SK-N-SH treated with all-trans-retinoic acid at 6 μM for 48 hours (cell line): ENCODE measurements around the gene MAP2K4.

Experiments used
- ATAC-seq: fragments of 200-7000 bp; cut with Tn5 transposase; 3 replicates; pipeline ENCODE4 v1.9.1; 2020; ENCODE audit warnings: mild to moderate bottlenecking, moderate library complexity
- ARNTL ChIP-seq: fragments of 450-650 bp; formaldehyde crosslinking; IDR thresholded peaks from 2 replicates; pipeline ENCODE4 v1.5.0; 2020; ENCODE audit warnings: low read depth, mild to moderate bottlenecking, moderate library complexity, borderline replicate concordance
- BACH2 ChIP-seq: fragments of 250-450 bp; sonication (Bioruptor Pico); IDR thresholded peaks from 2 replicates; pipeline ENCODE4 v1.9.0; 2021; ENCODE audit warnings: mild to moderate bottlenecking, borderline replicate concordance
- CREB5 ChIP-seq: fragments of 250-450 bp; sonication (Bioruptor Pico); IDR thresholded peaks from 2 replicates; pipeline ENCODE4 v1.5.1; 2020; ENCODE audit warnings: low read depth, mild to moderate bottlenecking, moderate library complexity
- CSDC2 ChIP-seq: fragments of 250-450 bp; sonication (Bioruptor Pico); IDR thresholded peaks from 2 replicates; pipeline ENCODE4 v1.5.0; 2020; ENCODE audit warnings: mild to moderate bottlenecking, moderate library complexity
- CSRNP3 ChIP-seq: fragments of 250-450 bp; sonication (Bioruptor Pico); IDR thresholded peaks from 2 replicates; pipeline ENCODE4 v1.5.1; 2021; ENCODE audit warnings: mild to moderate bottlenecking, moderate library complexity
- ESRRG ChIP-seq: fragments of 250-450 bp; sonication (Bioruptor Pico); IDR thresholded peaks from 2 replicates; pipeline ENCODE4 v1.6.1; 2021; ENCODE audit warnings: mild to moderate bottlenecking
- ISL1 ChIP-seq: fragments of 250-450 bp; sonication (Bioruptor Pico); IDR thresholded peaks from 2 replicates; pipeline ENCODE4 v2.1.2; 2022; ENCODE audit warnings: mild to moderate bottlenecking, moderate library complexity
- OSR1 ChIP-seq: fragments of 250-450 bp; sonication (Bioruptor Pico); IDR thresholded peaks from 2 replicates; pipeline ENCODE4 v1.8.0; 2022; ENCODE audit warnings: moderate library complexity, mild to moderate bottlenecking, inconsistent platforms
- PATZ1 ChIP-seq: fragments of 250-450 bp; sonication (Bioruptor Pico); IDR thresholded peaks from 2 replicates; pipeline ENCODE4 v1.8.0; 2020; ENCODE audit warnings: mild to moderate bottlenecking, moderate library complexity, borderline replicate concordance
- POU6F1 ChIP-seq: fragments of 250-450 bp; sonication (Bioruptor Pico); IDR thresholded peaks from 2 replicates; pipeline ENCODE4 v1.8.0; 2021; ENCODE audit warnings: low read depth, mild to moderate bottlenecking, moderate library complexity, borderline replicate concordance
- RARB ChIP-seq: fragments of 250-450 bp; sonication (Bioruptor Pico); IDR thresholded peaks from 2 replicates; pipeline ENCODE4 v1.8.0; 2021; ENCODE audit warnings: mild to moderate bottlenecking, moderate library complexity
- SNAI2 ChIP-seq: fragments of 250-450 bp; sonication (Bioruptor Pico); IDR thresholded peaks from 2 replicates; pipeline ENCODE4 v1.5.0; 2020; ENCODE audit warnings: mild to moderate bottlenecking, moderate library complexity
- TCF4 ChIP-seq: fragments of 250-450 bp; sonication (Bioruptor Pico); IDR thresholded peaks from 2 replicates; pipeline ENCODE4 v1.8.0; 2021; ENCODE audit warnings: mild to moderate bottlenecking, moderate library complexity, borderline replicate concordance
- TOX ChIP-seq: fragments of 250-450 bp; sonication (Bioruptor Pico); IDR thresholded peaks from 2 replicates; pipeline ENCODE4 v1.8.0; 2021; ENCODE audit warnings: mild to moderate bottlenecking, moderate library complexity, borderline replicate concordance
- TSHZ2 ChIP-seq: fragments of 250-450 bp; sonication (Bioruptor Pico); IDR thresholded peaks from 2 replicates; pipeline ENCODE4 v1.5.0; 2020; ENCODE audit warnings: mild to moderate bottlenecking, moderate library complexity
- ZC3H10 ChIP-seq: fragments of 250-450 bp; sonication (Bioruptor Pico); IDR thresholded peaks from 2 replicates; pipeline ENCODE4 v1.5.1; 2021; ENCODE audit warnings: mild to moderate bottlenecking, moderate library complexity
- ZFP3 ChIP-seq: fragments of 250-450 bp; sonication (Bioruptor Pico); IDR thresholded peaks from 2 replicates; pipeline ENCODE4 v1.5.0; 2020; ENCODE audit warnings: mild to moderate bottlenecking, moderate library complexity
- ZFP30 ChIP-seq: fragments of 450-650 bp; formaldehyde crosslinking; IDR thresholded peaks from 2 replicates; pipeline ENCODE4 v1.5.0; 2022; ENCODE audit warnings: mild to moderate bottlenecking, moderate library complexity
- ZNF565 ChIP-seq: fragments of 450-650 bp; formaldehyde crosslinking; conservative IDR thresholded peaks from 2 replicates; pipeline ENCODE4 v1.5.0; 2020; ENCODE audit warnings: low read depth, mild to moderate bottlenecking, moderate library complexity
- ZNF70 ChIP-seq: fragments of 450-650 bp; formaldehyde crosslinking; IDR thresholded peaks from 2 replicates; pipeline ENCODE4 v1.5.0; 2020; ENCODE audit warnings: mild to moderate bottlenecking, moderate library complexity
- ZNF8 ChIP-seq: fragments of 450-650 bp; formaldehyde crosslinking; IDR thresholded peaks from 2 replicates; pipeline ENCODE4 v1.5.0; 2020; ENCODE audit warnings: mild to moderate bottlenecking, moderate library complexity

MAP2K4 gene

GRCh38 chr17:11999696-12000095 lies 21.0 kb upstream of the MAP2K4 start:
- no peak for ATAC-seq
- TF ChIP-seq CREB5 (no peak), ARNTL (CRISPR knock-in tag) (no peak), ISL1 (CRISPR knock-in tag) (no peak)

GRCh38 chr17:12007466-12007865 lies 13.2 kb upstream of the MAP2K4 start:
- no peak for TF ChIP-seq CSDC2 (CRISPR knock-in tag)
- TF ChIP-seq POU6F1 (CRISPR knock-in tag): no peak
- TF ChIP-seq ARNTL (CRISPR knock-in tag): no peak
- TF ChIP-seq CREB5: no peak
- no peak for TF ChIP-seq ZFP30 (CRISPR knock-in tag)
- no peak for TF ChIP-seq ESRRG (CRISPR knock-in tag)
- TF ChIP-seq ZNF70 (CRISPR knock-in tag): no peak
- TF ChIP-seq CSRNP3: no peak
- no peak for TF ChIP-seq SNAI2 (CRISPR knock-in tag)
- TF ChIP-seq OSR1 (CRISPR knock-in tag): no peak
- no peak for TF ChIP-seq ISL1 (CRISPR knock-in tag)
- no peak for TF ChIP-seq RARB (CRISPR knock-in tag)
- no peak for TF ChIP-seq TCF4 (CRISPR knock-in tag)
- TF ChIP-seq ZFP3: no peak
- no peak for TF ChIP-seq ZNF565
- no peak for TF ChIP-seq ZNF8 (CRISPR knock-in tag)
- no peak for TF ChIP-seq ZC3H10
- ATAC-seq: no peak

- ATAC-seq: no peak
- TF ChIP-seq OSR1 (CRISPR knock-in tag) (no peak), TSHZ2 (CRISPR knock-in tag) (no peak), POU6F1 (CRISPR knock-in tag) (no peak), ZNF565 (no peak), ZFP3 (no peak), TOX (CRISPR knock-in tag) (no peak), BACH2 (CRISPR knock-in tag) (no peak), TCF4 (CRISPR knock-in tag) (no peak), ZNF8 (CRISPR knock-in tag) (no peak), CREB5 (no peak), PATZ1 (CRISPR knock-in tag) (no peak), ESRRG (CRISPR knock-in tag) (no peak), ZFP30 (CRISPR knock-in tag) (no peak)
- TF ChIP-seq, all 23 proteins: peak for 0
Measured at GRCh38 chr17:12021623-12022140, 1.0 kb downstream of the MAP2K4 start.
